Spleen (tissue), 7 donors: ENCODE measurements around the gene RPL32.

Experiments used
- CTCF ChIP-seq, 11 experiments: fragments of 200-600 bp in 7 of 11; fragments of 450-650 bp in 4 of 11; sonication (generic) in 4 of 11; IDR thresholded peaks in 8 of 11; conservative IDR thresholded peaks in 3 of 11; 1 replicate in 7 of 11; 2 replicates in 4 of 11; pipeline versions ENCODE4 v1.4.0 to v1.8.0; 2016 to 2021; ENCODE audit warnings: antibody characterized with exemption in 11 of 11, inconsistent platforms in 4 of 11, mild to moderate bottlenecking in 1 of 11
- POLR2A ChIP-seq, 3 donors: fragments of 450-650 bp; IDR thresholded peaks; one replicate each; pipeline ENCODE4 v1.5.1; 2017; ENCODE audit warnings: antibody characterized with exemption in 3 of 3, mild to moderate bottlenecking in 1 of 3
- POLR2AphosphoS5 ChIP-seq, 3 donors: sonication (generic); formaldehyde crosslinking; IDR thresholded peaks; one replicate each; pipeline ENCODE4 v1.5.1; 2017; ENCODE audit warnings: antibody characterized with exemption in 3 of 3
- donor health status: DM: no; HTN: no; CAD: no; lungs with moderate emphysema.
- donor health status: DM: no; HTN: no; CAD: no.
- donor health status: DM: no; HTN: no; CAD: no.

- TF ChIP-seq CTCF (IDR thresholded peaks at IDR 0.05 in 8 of 11, conservative IDR thresholded peaks at IDR 0.05 in 3 of 11) (no peak), POLR2AphosphoS5 (IDR thresholded peaks at IDR 0.05) (no peak), POLR2A (IDR thresholded peaks at IDR 0.05) (no peak)
Observed at GRCh38 chr3:12817343-12817710, 24.0 kb downstream of the RPL32 start.
